Body of pancreas (tissue), 4 donors: Measurements from ENCODE around the gene SCAPER.

ENCODE experiments used
- CTCF ChIP-seq, 7 experiments: fragments of 450-650 bp in 4 of 7; fragments of 200-600 bp in 3 of 7; sonication (generic) in 3 of 7; IDR thresholded peaks; one replicate each; pipeline ENCODE4 v1.5.1; 2016 to 2019; ENCODE audit warnings: antibody characterized with exemption in 7 of 7
- POLR2A ChIP-seq, 3 donors: fragments of 450-650 bp; IDR thresholded peaks; one replicate each; pipeline ENCODE4 v1.6.1; 2016; ENCODE audit warnings: antibody characterized with exemption in 3 of 3, mild to moderate bottlenecking in 2 of 3

- TF ChIP-seq CTCF (IDR thresholded peaks at IDR 0.05) (no peak), POLR2A (IDR thresholded peaks at IDR 0.05) (no peak)
These were observed 327.1 kb downstream of the SCAPER start for GRCh38 chr15:76577879-76578512.
